HG02678 (cell line): ENCODE measurements around the gene NOD2.

Experiments used
- ATAC-seq: cut with Tn5 transposase; IDR thresholded peaks from one replicate; pipeline ENCODE4 v1.9.1; 2021; ENCODE audit warnings: mild to moderate bottlenecking, moderate library complexity; ENCODE audit not compliant: unreplicated experiment

Gene NOD2

GRCh38 chr16:50692999-50693781 is at the start of gene NOD2:
Gene NOD2, plus strand, starts transcription at chr16:50693606. Its CDS starts 5,890 bp downstream, at chr16:50699496.
- no peak for ATAC-seq

- no peak for ATAC-seq
Measured at GRCh38 chr16:50644245-50644644, 49.2 kb upstream of the NOD2 start.

- no peak for ATAC-seq
Measured at GRCh38 chr16:50644729-50645128, 48.7 kb upstream of the NOD2 start.

- no peak for ATAC-seq
Measured at GRCh38 chr16:50645563-50646220, 47.7 kb upstream of the NOD2 start.

GRCh38 chr16:50646345-50646744 is 47.1 kb upstream of the NOD2 start:
- ATAC-seq = no peak

- no peak for ATAC-seq
Measured at GRCh38 chr16:50651835-50652438, 41.5 kb upstream of the NOD2 start.

GRCh38 chr16:50652836-50653425 is 40.5 kb upstream of the NOD2 start:
- no peak for ATAC-seq

GRCh38 chr16:50653633-50654519 is 39.5 kb upstream of the NOD2 start:
- ATAC-seq = no peak

GRCh38 chr16:50655558-50656055 is 37.8 kb upstream of the NOD2 start:
- no peak for ATAC-seq

- ATAC-seq = no peak
Measured at GRCh38 chr16:50657241-50657640, 36.2 kb upstream of the NOD2 start.

- ATAC-seq = no peak
Measured at GRCh38 chr16:50659806-50660205, 33.6 kb upstream of the NOD2 start.

GRCh38 chr16:50662306-50662940 is 31.0 kb upstream of the NOD2 start:
- no peak for ATAC-seq

GRCh38 chr16:50664270-50664669 is 29.1 kb upstream of the NOD2 start:
- no peak for ATAC-seq

- ATAC-seq = peak; percentile 40
Measured at GRCh38 chr16:50665128-50665878, 28.1 kb upstream of the NOD2 start.

- ATAC-seq = peak; percentile 75
Measured at GRCh38 chr16:50666658-50667496, 26.5 kb upstream of the NOD2 start.

GRCh38 chr16:50667497-50668367 is 25.7 kb upstream of the NOD2 start:
- no peak for ATAC-seq

- no peak for ATAC-seq
Measured at GRCh38 chr16:50668368-50669008, 24.9 kb upstream of the NOD2 start.
